ENCODE data around the gene PPARG.

DNA sequence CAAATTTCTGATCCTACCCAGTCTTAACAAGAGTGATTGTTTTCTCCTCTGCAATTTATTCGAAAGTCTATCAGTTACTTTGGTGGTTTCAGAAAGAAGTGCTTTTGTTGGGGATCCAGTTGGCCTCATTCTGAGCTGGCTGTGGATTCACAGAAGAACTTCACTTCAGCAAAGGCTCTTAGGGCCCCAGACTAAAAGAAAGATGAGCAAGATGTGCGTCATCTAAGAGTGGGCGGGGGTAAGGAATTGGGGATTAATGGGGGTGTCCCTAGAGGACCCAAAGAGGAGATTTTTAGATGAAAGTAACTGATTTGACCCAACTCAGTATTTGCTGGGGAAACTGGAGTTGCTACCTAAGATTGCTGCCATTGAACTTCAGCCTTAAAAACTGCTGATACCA is 131.5 kb downstream of the PPARG start:
- TF ChIP-seq, protein P1, sequence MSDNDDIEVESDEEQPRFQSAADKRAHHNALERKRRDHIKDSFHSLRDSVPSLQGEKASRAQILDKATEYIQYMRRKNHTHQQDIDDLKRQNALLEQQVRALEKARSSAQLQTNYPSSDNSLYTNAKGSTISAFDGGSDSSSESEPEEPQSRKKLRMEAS (IDR thresholded peaks at IDR 0.05), result no peak
- TF ChIP-seq, protein P2, sequence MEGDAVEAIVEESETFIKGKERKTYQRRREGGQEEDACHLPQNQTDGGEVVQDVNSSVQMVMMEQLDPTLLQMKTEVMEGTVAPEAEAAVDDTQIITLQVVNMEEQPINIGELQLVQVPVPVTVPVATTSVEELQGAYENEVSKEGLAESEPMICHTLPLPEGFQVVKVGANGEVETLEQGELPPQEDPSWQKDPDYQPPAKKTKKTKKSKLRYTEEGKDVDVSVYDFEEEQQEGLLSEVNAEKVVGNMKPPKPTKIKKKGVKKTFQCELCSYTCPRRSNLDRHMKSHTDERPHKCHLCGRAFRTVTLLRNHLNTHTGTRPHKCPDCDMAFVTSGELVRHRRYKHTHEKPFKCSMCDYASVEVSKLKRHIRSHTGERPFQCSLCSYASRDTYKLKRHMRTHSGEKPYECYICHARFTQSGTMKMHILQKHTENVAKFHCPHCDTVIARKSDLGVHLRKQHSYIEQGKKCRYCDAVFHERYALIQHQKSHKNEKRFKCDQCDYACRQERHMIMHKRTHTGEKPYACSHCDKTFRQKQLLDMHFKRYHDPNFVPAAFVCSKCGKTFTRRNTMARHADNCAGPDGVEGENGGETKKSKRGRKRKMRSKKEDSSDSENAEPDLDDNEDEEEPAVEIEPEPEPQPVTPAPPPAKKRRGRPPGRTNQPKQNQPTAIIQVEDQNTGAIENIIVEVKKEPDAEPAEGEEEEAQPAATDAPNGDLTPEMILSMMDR (IDR thresholded peaks at IDR 0.05; ENCODE audit: low read depth, low read length, missing input control), result no peak
- TF ChIP-seq RXRA (IDR thresholded peaks at IDR 0.05), result no peak
- TF ChIP-seq NR2F2 (IDR thresholded peaks at IDR 0.05), result no peak
- TF ChIP-seq TAF1 (conservative IDR thresholded peaks at IDR 0.05), result no peak
- TF ChIP-seq JUND (IDR thresholded peaks at IDR 0.05), result no peak
- no peak for TF ChIP-seq HNF4G (IDR thresholded peaks at IDR 0.05)
